Activated T-cell treated with anti-CD3 and anti-CD28 coated beads, Interleukin-2, amount 50 U/mL, for 72 hours (primary cell): ENCODE results near the gene EXOG. TPM values are rescaled to one million over a fixed set of nuclear protein-coding genes. Genes with fewer than 3 reads are reported as not detected.
A peak's percentile ranks its signal among the peaks of the same experiment; 100 is the strongest.

Experiments used
- ATAC-seq, 2 donors: fragments of 150-1000 bp; cut with Tn5 transposase; replicated peaks in 1 of 2; 2 replicates each; pipeline ENCODE4 v1.10.0; 2021; ENCODE audit warnings: moderate library complexity in 2 of 2, mild to moderate bottlenecking in 1 of 2
- DNase-seq, 2 donors: peaks; one replicate each; pipeline ENCODE4 v3.0.0; 2021 to 2022; ENCODE audit warnings: mixed read lengths in 1 of 2
- H3K27ac Mint-ChIP-seq: one replicate; pipeline ENCODE4 v1.8.0; 2022; ENCODE audit warnings: mild to moderate bottlenecking, moderate library complexity, mixed read lengths
- H3K27me3 Mint-ChIP-seq: one replicate; pipeline ENCODE4 v1.8.0; 2022; ENCODE audit warnings: low read depth, mixed read lengths
- H3K36me3 Mint-ChIP-seq, 2 donors: one replicate each; pipeline ENCODE4 v1.8.0; 2022; ENCODE audit warnings: mixed read lengths in 2 of 2, mild to moderate bottlenecking in 1 of 2; ENCODE audit not compliant: insufficient read depth in 2 of 2
- H3K4me1 Mint-ChIP-seq: one replicate; pipeline ENCODE4 v1.8.0; 2022; ENCODE audit warnings: low read depth, mixed read lengths
- H3K4me3 Mint-ChIP-seq, 2 donors: one replicate each; pipeline ENCODE4 v1.8.0; 2022; ENCODE audit warnings: mild to moderate bottlenecking in 2 of 2, mixed read lengths in 2 of 2, moderate library complexity in 2 of 2
- H3K9me3 Mint-ChIP-seq, 2 donors: one replicate each; pipeline ENCODE4 v1.8.0; 2022; ENCODE audit warnings: mixed read lengths in 2 of 2
- total RNA-seq, 2 donors: library from RNA; stranded (reverse); gene quantifications; one replicate each; pipeline ENCODE4 v1.2.3, GENCODE V29; 2022

Gene EXOG
- total RNA-seq, 2 donors from 2014 or later: 25.5 to 32.4 TPM

DNA sequence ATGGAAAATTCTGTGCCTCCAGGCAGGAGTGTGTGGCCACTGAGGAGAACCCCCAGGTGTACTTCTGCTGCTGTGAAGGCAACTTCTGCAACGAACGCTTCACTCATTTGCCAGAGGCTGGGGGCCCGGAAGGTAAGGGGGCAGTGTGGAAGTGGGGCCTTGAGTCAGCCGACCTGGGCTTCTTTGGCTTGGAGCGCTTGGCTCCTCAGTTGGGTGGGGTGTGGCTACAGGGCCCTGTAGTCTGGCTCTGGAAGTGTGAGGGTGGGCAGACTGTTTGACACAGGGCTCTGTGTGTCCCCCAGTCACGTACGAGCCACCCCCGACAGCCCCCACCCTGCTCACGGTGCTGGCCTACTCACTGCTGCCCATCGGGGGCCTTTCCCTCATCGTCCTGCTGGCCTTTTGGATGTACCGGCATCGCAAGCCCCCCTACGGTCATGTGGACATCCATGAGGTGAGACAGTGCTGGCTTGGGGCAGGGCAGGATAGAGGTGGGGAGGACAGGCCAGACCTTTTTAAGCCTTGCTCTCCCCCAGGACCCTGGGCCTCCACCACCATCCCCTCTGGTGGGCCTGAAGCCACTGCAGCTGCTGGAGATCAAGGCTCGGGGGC lies 18.2 kb upstream of the EXOG start:
- H3K27me3 Mint-ChIP-seq: no peaks in the 10 kb centered on the region
- H3K27ac Mint-ChIP-seq: no peak overlapping the region
- no peak for ATAC-seq
- H3K4me1 Mint-ChIP-seq: peaks cover 7% of the 10 kb centered on the region
- H3K36me3 Mint-ChIP-seq: no peaks in the 10 kb centered on the region
- no peaks in the 10 kb centered on the region for H3K9me3 Mint-ChIP-seq
- H3K4me3 Mint-ChIP-seq: no peak overlapping the region
- no peak for DNase-seq

DNA sequence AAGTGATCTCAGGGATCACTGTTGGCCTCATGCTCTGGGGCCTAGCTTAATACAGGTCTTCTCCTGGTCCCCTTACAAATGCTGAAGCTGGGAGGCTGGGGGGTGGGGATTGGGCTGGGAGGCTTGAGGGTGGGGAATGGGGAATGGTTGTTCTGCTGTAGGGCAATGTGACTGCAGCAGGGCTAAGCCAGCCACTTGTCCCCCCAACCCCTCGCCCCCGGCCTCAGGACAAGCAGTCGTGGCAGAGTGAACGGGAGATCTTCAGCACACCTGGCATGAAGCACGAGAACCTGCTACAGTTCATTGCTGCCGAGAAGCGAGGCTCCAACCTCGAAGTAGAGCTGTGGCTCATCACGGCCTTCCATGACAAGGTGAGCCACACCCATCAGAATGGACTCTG lies 17.2 kb upstream of the EXOG start:
- Mint-ChIP-seq H3K27ac (no peak overlapping the region), H3K4me1 (no peaks in the 10 kb centered on the region), H3K36me3 (no peaks in the 10 kb centered on the region)

DNA sequence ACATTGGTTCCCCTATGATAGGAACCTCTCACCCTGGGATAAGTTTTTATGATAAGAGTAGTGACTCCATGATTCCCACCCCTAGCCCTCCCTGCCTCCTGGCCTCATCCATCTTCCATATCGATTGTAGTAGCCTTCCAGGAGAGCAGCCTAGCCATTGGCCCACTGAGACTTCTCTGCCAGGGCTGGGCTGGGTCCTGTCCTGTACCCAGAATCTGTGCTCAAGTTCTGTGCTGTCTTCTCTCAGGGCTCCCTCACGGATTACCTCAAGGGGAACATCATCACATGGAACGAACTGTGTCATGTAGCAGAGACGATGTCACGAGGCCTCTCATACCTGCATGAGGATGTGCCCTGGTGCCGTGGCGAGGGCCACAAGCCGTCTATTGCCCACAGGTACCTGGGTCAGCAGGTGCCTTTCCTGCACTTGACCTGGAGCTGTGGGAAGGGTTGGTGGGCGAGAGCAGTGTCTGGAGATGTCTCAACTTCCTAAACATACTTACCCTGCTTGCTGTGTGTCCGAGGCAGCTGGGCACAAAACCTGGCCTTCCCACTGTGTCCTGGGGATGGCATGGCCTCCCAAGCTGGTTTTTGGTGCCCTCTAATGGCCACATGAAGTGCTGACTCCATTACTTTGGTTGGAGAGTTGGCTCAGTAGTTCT lies 16.6 kb upstream of the EXOG start:
- no peaks in the 10 kb centered on the region for H3K4me1 Mint-ChIP-seq
- peak; percentile 32 to 51 for DNase-seq
- H3K27ac Mint-ChIP-seq: no peak overlapping the region
- H3K9me3 Mint-ChIP-seq: no peaks in the 10 kb centered on the region
- peak; percentile 67 to 70 for ATAC-seq
- H3K4me3 Mint-ChIP-seq: no peak overlapping the region
- no peaks in the 10 kb centered on the region for H3K27me3 Mint-ChIP-seq
- no peaks in the 10 kb centered on the region for H3K36me3 Mint-ChIP-seq

More for the DNA sequence above, 17.2 kb upstream of the EXOG start:
- Mint-ChIP-seq H3K27me3 (no peaks in the 10 kb centered on the region), H3K9me3 (no peaks in the 10 kb centered on the region), H3K4me3 (no peak overlapping the region)
- ATAC-seq (no peak), DNase-seq (no peak)

DNA sequence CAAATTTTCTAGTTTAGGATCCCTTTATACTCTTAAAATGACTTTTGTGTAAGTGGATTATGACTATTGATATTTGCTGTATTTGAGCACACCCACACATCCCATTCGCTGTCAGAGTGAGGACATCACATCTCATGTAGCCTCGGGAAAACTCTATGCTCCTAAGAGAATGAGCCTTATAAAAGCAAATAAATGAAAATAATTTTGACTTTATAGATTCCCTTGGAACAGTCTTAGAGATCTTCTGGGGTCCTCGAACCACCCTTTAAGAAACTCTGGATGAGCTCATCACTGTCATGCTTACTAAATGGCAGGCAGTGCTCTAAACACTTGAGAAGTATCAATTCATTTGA lies 16.1 kb upstream of the EXOG start:
- no peaks in the 10 kb centered on the region for H3K4me1 Mint-ChIP-seq
- no peaks in the 10 kb centered on the region for H3K36me3 Mint-ChIP-seq
- no peaks in the 10 kb centered on the region for H3K9me3 Mint-ChIP-seq
- H3K4me3 Mint-ChIP-seq: no peak overlapping the region
- DNase-seq (no peak), ATAC-seq (no peak)
- no peaks in the 10 kb centered on the region for H3K27me3 Mint-ChIP-seq
- H3K27ac Mint-ChIP-seq: no peak overlapping the region

DNA sequence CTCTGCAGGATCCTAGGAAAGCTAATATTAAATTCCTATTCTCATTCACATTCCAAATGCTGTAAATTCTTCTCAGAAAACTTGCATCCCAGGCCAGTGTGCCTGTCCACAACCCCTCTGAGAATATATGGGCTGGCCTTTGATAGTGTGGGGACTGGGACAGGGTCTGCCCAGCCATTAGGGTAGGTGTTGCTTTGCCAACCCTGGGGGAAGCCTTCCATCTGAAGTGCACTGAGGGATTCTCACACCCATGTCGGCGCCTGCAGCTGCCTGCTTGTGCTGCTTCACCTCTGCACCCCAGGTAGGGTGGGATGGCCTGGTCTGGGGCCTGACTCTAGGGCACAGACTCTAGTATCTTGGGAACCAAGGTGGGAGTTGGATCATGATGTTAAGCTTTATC lies 15.2 kb upstream of the EXOG start:
- ATAC-seq (no peak), DNase-seq (no peak)
- Mint-ChIP-seq H3K4me3 (no peak overlapping the region), H3K9me3 (no peaks in the 10 kb centered on the region), H3K4me1 (no peaks in the 10 kb centered on the region), H3K27me3 (no peaks in the 10 kb centered on the region), H3K27ac (no peak overlapping the region), H3K36me3 (no peaks in the 10 kb centered on the region)

DNA sequence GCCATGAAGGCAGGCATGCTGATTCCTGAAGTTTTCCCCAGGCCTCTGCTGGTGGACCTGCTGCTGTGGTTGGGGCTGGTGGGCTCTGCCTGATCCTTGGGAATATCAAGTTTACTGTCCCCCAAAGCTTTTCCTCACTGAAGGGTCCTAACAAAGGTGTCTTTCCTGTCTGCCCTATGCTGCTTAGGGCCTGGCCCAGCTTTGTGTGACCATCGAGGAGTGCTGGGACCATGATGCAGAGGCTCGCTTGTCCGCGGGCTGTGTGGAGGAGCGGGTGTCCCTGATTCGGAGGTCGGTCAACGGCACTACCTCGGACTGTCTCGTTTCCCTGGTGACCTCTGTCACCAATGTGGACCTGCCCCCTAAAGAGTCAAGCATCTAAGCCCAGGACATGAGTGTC lies 13.2 kb upstream of the EXOG start:
- Mint-ChIP-seq H3K36me3 (no peaks in the 10 kb centered on the region), H3K27me3 (no peaks in the 10 kb centered on the region), H3K4me1 (no peaks in the 10 kb centered on the region), H3K9me3 (no peaks in the 10 kb centered on the region), H3K4me3 (no peak overlapping the region), H3K27ac (no peak overlapping the region)
- ATAC-seq (no peak), DNase-seq (no peak)

DNA sequence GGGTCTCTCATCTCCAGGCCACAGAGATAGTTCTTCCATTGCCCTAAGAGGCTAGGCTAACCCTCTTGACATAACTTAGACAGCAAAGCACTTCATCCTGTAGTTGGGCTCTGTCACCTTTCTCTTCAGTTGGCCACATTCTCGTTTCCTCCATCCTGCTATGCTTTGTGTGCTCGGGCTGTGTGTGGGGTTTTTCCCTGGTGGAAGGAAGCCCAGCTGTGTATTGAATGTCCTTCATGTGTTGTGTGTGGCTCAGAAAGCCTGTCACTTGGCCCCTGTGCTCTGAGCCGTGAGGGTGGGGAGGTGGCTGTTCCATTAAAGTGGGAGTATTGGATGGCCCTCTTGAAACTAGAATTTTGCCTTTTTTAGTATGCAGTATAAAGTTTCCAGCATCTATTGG lies 8.8 kb upstream of the EXOG start:
- Mint-ChIP-seq H3K4me1 (no peaks in the 10 kb centered on the region), H3K9me3 (no peaks in the 10 kb centered on the region), H3K4me3 (no peak overlapping the region), H3K36me3 (no peaks in the 10 kb centered on the region), H3K27me3 (no peaks in the 10 kb centered on the region), H3K27ac (no peak overlapping the region)
- DNase-seq (no peak), ATAC-seq (no peak)

DNA sequence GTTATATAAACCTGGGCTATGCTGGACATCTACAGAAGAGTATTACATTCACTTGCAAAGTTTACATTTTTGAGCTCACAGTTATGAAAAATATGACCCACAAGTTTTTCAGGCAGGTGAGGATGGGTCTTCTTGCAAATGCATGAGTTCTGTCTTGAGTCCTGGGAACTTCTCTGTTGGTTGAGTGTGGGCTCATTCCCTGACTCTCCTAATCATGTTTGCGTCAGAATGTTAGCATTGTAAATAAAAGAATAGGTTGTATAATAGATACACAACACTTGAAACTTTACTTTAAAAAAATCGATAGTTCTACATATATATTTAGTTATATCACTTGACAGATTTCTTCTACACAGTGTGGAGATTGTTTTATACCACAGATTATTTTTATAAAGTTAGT lies 7.2 kb upstream of the EXOG start:
- H3K9me3 Mint-ChIP-seq: no peaks in the 10 kb centered on the region
- DNase-seq: no peak
- no peaks in the 10 kb centered on the region for H3K27me3 Mint-ChIP-seq
- no peak overlapping the region for H3K4me3 Mint-ChIP-seq
- H3K27ac Mint-ChIP-seq: no peak overlapping the region
- no peaks in the 10 kb centered on the region for H3K4me1 Mint-ChIP-seq
- no peaks in the 10 kb centered on the region for H3K36me3 Mint-ChIP-seq
- ATAC-seq: no peak

DNA sequence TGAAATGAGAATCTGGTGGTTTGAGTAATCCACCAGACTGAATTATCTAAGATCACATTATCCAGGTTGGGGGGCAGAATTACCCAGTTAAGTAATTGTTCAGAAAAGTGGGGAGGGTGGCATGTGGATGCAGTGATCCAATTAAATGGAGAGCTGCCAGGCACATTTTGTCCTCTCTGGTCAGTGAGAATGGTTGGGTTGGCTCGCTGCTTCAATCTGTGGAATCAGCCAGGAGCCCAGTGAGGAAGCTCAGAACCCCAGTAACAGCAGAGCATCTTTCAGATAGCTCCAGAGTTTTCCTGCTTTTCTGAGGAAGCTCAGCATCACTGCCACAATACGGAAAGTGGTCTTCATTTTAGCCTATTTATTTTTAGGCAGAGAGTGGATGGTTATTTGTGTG lies 6.4 kb upstream of the EXOG start:
- Mint-ChIP-seq H3K27ac (no peak overlapping the region), H3K4me1 (no peaks in the 10 kb centered on the region), H3K36me3 (no peaks in the 10 kb centered on the region), H3K27me3 (no peaks in the 10 kb centered on the region), H3K9me3 (no peaks in the 10 kb centered on the region), H3K4me3 (no peak overlapping the region)
- ATAC-seq: no peak
- no peak for DNase-seq

DNA sequence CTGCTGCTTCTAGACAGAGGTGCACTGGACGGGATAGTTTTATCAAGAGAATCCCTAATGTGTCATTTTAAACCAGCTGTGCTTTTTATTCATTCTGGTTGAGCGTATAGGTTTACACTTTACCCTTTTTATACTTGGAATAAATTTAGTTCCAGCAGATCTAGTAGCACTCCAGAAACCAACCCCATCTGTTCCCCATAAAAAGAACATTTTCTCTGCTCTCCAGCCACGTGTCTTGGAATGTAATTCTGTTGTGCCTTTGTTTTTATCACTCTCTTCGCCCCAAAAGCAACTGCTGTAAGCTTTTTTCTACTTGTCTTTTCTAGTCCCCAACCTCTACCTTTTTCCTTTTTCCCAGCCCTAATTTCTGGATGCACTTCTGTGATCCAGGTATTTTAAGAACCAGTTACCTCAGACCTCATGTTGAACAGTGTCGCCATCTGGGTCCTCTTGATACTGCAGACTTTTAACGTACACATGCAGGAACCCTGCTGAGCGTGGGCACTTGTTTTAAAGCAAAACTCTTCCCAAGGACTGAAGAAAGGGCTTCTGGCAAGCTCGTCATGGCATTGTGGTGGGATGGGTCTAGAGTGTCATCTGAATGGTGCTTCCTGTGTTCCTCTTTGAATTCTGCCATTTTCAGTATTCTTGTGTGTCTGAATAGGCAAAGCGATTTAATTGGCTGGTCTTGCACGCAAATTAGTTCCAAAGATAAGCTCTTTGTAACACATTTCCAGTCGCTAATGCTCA lies 5.7 kb upstream of the EXOG start:
- Mint-ChIP-seq H3K9me3 (no peaks in the 10 kb centered on the region), H3K36me3 (no peaks in the 10 kb centered on the region), H3K4me1 (no peaks in the 10 kb centered on the region), H3K4me3 (no peak overlapping the region), H3K27me3 (no peaks in the 10 kb centered on the region), H3K27ac (no peak overlapping the region)
- ATAC-seq (no peak), DNase-seq (no peak)

DNA sequence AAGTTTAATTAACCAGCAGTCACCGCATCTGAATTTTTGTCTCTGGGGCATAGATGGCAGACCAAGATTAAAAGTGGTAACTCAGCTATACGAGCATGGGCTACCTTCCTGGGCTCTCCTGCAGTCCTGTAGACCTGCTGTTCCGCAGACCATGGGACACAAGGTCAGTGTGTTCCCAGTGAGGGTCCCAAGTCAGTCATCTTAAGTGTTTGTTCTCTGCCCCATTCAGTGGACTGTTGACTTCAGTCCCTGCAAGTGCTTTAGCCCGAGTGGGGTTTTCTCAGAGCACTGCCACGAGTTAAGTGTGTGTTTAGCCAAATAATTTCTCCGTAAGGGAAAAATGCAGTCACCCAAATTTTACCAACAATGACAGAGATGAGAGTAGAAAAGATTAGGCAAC lies 4.9 kb upstream of the EXOG start:
- Mint-ChIP-seq H3K27me3 (no peaks in the 10 kb centered on the region), H3K4me3 (no peak overlapping the region), H3K27ac (no peak overlapping the region), H3K9me3 (no peaks in the 10 kb centered on the region), H3K36me3 (no peaks in the 10 kb centered on the region), H3K4me1 (no peaks in the 10 kb centered on the region)
- DNase-seq: no peak
- no peak for ATAC-seq

DNA sequence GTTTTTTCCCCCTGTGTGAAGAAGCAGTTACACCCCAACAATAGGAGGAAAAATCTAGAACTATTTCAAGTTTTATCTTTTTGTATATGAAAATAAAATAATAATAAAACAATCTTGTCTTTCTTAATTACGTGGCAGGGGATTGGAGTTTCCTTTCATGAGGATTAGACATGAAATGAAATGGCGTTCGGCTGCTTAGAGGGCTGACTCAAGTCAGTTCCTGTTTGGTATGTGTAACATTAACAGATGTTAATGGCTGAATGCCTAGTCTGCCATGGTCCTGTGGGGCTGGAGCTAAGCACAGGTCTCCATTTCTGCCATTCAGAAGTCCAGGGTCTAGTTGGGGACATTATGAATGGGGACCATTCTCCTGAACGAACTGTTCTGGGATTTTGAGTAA lies 3.1 kb upstream of the EXOG start:
- DNase-seq (no peak), ATAC-seq (no peak)
- Mint-ChIP-seq H3K4me1 (peaks cover 13% of the 10 kb centered on the region), H3K27me3 (no peaks in the 10 kb centered on the region), H3K36me3 (peaks cover 0 to 1% of the 10 kb centered on the region in 2 donors), H3K4me3 (no peak overlapping the region), H3K9me3 (no peaks in the 10 kb centered on the region), H3K27ac (no peak overlapping the region)

DNA sequence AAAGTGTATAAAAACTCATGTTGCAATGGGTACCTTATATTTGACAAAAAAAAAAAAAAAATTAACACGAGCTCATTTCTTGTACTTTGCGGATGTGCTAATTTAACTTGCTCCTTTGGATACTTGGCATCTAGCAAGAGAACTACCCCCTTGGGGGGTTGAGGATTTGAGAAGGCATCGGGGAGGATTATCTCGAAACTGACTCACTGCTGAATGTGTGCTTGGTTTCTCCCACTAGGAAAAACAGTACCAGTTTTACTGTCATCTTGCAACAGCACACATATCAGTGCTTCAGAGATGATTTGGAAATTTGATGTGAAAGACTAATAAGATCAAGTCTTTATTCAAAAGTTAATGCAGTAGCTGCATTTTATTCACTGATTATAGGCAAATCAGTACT lies 891 bp downstream of the EXOG start:
- peaks cover 1 to 2% of the 10 kb centered on the region in 2 donors for H3K36me3 Mint-ChIP-seq
- H3K27ac Mint-ChIP-seq: peak overlapping the region; percentile 93
- H3K9me3 Mint-ChIP-seq: no peaks in the 10 kb centered on the region
- DNase-seq: no peak
- peaks cover 20% of the 10 kb centered on the region for H3K4me1 Mint-ChIP-seq
- no peaks in the 10 kb centered on the region for H3K27me3 Mint-ChIP-seq
- H3K4me3 Mint-ChIP-seq: peak overlapping the region; percentile 85 to 97
- ATAC-seq: no peak
